Activated T-helper 2 cell treated with anti-CD3 and anti-CD28 coated beads, Interferon-gamma antibody, Interleukin-2, Interleukin-4, amounts not matched to agents 10 μg/mL and 5 μg/mL and 100 μg/mL, durations not matched to agents 14 hours and 24 hours and 36 hours (primary cell): ENCODE data around the gene NEIL1. TPM values are rescaled to one million over a fixed set of nuclear protein-coding genes. Genes with fewer than 3 reads are reported as not detected.
"Not testable (repeated sequence)": the region's sequence is repeated elsewhere in the genome, so short reads cannot be mapped to it uniquely, and the experiment has no call there.

Experiments
- DNase-seq: peaks from one replicate; pipeline ENCODE4 v3.0.0; 2021; ENCODE audit warnings: low spot score
- H3K27ac Mint-ChIP-seq: one replicate; pipeline ENCODE4 v1.8.0; 2021; ENCODE audit warnings: mixed read lengths
- H3K27me3 Mint-ChIP-seq: one replicate; pipeline ENCODE4 v1.8.0; 2021; ENCODE audit warnings: low read depth, mixed read lengths
- H3K36me3 Mint-ChIP-seq: one replicate; pipeline ENCODE4 v1.8.0; 2021; ENCODE audit warnings: low read depth, mixed read lengths
- H3K4me1 Mint-ChIP-seq: one replicate; pipeline ENCODE4 v1.8.0; 2021; ENCODE audit warnings: low read depth, mixed read lengths
- H3K4me3 Mint-ChIP-seq: one replicate; pipeline ENCODE4 v1.8.0; 2021; ENCODE audit warnings: low read depth, mild to moderate bottlenecking, moderate library complexity, mixed read lengths
- H3K9me3 Mint-ChIP-seq: one replicate; pipeline ENCODE4 v1.8.0; 2021; ENCODE audit warnings: mixed read lengths
- intact Hi-C: fragments of 100-400 bp; cut with micrococcal nuclease; formaldehyde crosslinking; loops from one replicate; pipeline ENCODE4 v1.15.1; 2023
- total RNA-seq: library from RNA; stranded (reverse); gene quantifications from 2 replicates; pipeline ENCODE4 v1.2.3, GENCODE V29; 2022

The NEIL1 gene
- total RNA-seq, 1 donor from 2014 or later, result 1.5 TPM

DNA sequence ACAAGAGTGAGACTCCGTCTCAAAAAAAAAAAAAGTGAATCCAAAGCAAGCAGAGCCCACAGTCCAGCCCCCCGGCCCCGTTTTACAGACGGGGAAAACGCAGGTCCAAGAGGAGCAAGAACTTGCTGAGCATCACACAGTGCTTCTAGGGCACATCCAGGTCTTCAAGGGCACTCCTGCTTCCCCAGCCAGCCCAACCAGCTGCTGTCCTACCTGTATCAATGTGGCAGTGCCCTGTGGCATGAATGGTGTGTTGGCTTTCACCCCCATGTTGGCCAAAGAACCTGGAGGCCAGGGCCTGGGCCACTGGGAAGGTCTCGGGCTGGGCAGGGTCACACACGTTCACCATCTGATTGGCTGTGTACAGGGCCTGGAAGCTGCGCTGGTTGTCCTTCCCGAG lies 16.9 kb downstream of the NEIL1 start:
- H3K4me1 Mint-ChIP-seq, result peaks cover 4% of the 10 kb centered on the region
- no peak overlapping the region for H3K27ac Mint-ChIP-seq
- peaks cover 47% of the 10 kb centered on the region for H3K36me3 Mint-ChIP-seq
- H3K4me3 Mint-ChIP-seq, result no peak overlapping the region
- H3K27me3 Mint-ChIP-seq, result no peaks in the 10 kb centered on the region
- H3K9me3 Mint-ChIP-seq, result no peaks in the 10 kb centered on the region
- intact Hi-C loops, result no loop called here
- DNase-seq, result no peak

DNA sequence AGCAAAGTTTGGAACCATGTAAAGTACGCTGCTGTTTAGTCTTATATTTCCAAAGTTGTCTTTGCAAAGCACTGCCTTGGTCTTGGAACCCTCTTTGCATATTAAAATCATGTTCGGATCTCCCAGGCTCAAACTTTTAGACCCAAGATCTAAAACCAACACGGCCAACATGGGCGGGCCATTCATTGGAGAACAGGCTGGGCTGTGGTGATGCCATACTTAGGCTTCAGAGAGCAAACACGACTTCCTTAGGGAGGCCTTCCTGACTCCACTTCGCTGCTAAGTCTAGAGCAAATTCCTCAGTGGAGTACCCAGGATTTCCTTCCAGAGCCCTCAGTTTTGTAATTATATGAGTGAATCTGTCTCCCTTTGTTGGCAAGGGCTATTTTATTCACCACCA lies 18.0 kb downstream of the NEIL1 start:
- Mint-ChIP-seq H3K27me3 (no peaks in the 10 kb centered on the region), H3K27ac (no peak overlapping the region), H3K4me3 (no peak overlapping the region), H3K9me3 (no peaks in the 10 kb centered on the region), H3K4me1 (peaks cover 15% of the 10 kb centered on the region), H3K36me3 (peaks cover 57% of the 10 kb centered on the region)
- intact Hi-C loops, result loop anchor here (5.0 kb wide), 1 partner anchor 262 kb away; the partner anchor contains the start of gene SNUPN
- no peak for DNase-seq

DNA sequence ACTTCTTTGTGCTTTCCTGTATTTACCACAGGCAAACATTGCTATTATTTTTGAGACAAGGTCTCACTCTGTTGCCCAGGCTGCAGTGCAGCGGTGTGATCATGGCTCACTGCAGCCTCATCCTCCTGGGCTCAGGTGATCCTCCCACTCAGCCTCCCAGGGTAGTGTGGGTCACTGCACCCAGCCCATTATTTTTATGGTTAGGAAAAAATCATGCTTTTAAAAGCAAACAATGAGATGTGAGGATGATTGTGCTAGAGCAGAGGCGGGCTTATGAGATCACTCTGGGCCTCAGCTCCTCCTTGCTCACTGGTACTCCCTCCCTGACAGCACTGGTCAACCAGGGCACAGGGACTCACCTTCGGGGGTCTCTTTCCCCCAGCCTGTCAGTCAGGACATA lies 19.3 kb downstream of the NEIL1 start:
- intact Hi-C loops, result loop anchor here (5.0 kb wide), 1 partner anchor 261 kb away; the partner anchor contains the start of gene SNUPN
- H3K27me3 Mint-ChIP-seq, result no peaks in the 10 kb centered on the region
- peaks cover 59% of the 10 kb centered on the region for H3K36me3 Mint-ChIP-seq
- peaks cover 16% of the 10 kb centered on the region for H3K4me1 Mint-ChIP-seq
- H3K9me3 Mint-ChIP-seq, result no peaks in the 10 kb centered on the region
- no peak for DNase-seq
- H3K4me3 Mint-ChIP-seq, result no peak overlapping the region
- no peak overlapping the region for H3K27ac Mint-ChIP-seq

DNA sequence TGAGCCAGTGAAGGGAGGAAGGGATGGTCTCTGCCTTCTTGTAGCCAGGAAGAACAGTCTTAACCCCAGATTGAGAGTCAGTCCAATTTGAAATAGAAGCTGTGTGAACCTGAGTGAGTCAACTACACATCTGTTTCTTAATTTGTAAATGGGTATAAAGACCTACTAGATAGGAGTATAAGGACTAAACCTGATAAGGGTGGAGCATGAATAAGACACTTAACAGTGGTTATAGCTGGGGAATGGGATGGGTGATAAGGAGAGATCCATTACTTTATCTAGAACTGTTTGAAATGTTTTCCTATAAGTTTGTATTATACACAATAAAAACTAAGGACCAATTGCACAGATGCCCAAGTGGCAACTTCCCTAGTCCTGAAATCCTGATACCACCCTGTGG lies 20.2 kb downstream of the NEIL1 start:
- intact Hi-C loops, result loop anchor here (5.0 kb wide), 1 partner anchor 260 kb away; the partner anchor contains the start of gene SNUPN
- no peak for DNase-seq
- Mint-ChIP-seq H3K27ac (no peak overlapping the region), H3K27me3 (no peaks in the 10 kb centered on the region), H3K4me3 (no peak overlapping the region), H3K4me1 (peaks cover 16% of the 10 kb centered on the region), H3K36me3 (peaks cover 64% of the 10 kb centered on the region), H3K9me3 (no peaks in the 10 kb centered on the region)

DNA sequence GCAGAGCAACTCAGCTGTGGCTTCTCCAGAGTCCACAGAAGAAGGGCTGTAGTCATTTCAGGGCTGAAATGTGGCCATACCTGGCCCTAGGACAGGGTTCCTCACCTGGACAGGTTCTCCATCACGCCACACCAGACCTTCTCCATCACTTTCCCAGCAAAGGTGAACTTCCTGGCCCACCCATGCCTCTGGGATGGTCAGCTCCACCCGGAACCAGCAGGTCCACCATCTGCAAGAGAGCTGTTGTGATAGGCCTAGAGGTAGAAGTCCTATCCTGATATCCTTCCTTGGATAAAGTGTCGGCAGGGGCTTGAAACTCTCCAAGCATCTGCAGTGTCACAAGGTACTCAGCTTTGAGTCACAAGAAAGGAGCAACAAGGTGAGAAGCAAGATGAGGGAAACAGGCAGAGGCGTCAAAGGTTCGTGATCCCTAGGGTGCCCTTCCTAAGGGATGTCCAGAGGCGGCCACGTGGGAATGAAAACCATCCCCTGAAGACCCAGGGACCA lies 20.6 kb downstream of the NEIL1 start:
- Mint-ChIP-seq H3K4me1 (peaks cover 16% of the 10 kb centered on the region), H3K4me3 (peak overlapping the region; percentile 89), H3K27me3 (no peaks in the 10 kb centered on the region), H3K27ac (peak overlapping the region; percentile 22), H3K36me3 (peaks cover 65% of the 10 kb centered on the region), H3K9me3 (no peaks in the 10 kb centered on the region)
- intact Hi-C loops, result loop anchor here (5.0 kb wide), 1 partner anchor 260 kb away; the partner anchor contains the start of gene SNUPN
- DNase-seq, result no peak

DNA sequence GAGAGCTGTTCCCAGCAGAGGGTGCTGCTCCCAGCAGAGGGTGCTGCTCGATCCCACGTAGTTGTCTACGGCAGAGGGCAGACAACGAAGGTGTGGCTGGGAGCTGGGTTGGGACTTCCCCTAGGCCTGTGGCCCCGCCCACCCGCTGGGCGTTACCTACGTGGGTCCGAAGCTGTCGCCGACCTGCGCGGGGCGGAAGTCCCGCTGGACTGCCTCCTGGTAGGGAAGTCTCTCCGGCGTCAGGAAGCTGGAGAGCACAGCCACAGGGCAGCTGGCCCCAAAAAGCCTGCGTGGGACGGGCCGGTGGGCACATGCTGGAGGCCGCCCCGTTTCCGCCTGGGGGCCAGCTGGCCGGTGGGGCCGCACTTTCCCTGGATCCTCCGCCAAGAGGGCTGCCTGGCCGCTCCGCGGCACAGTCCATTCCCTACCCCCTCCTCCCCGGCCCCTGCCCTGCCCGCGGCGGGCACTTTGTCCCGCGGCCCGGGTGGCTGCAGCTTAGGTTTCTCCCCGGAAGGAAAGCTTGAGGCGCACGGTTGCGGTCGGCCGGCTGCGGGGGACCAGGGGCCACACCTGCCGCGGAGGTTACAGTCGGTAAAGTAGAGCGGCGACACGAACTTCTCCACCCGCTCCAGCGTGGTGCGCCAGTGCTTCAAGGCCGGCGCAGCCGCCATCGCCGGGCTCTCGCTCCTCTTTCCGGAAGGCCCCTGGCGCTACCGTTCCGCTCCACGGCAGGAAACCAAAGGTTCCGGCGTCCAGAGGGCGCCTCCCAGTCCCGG lies 21.3 kb downstream of the NEIL1 start, which contains the start of gene MAN2C1:
MAN2C1 (minus strand) TSS at position 695 of the 776 bp plus-strand sequence; CDS start at position 671, 24 bp downstream.
- Mint-ChIP-seq H3K27me3 (no peaks in the 10 kb centered on the region), H3K27ac (peak within 1 kb of the TSS; percentile 93), H3K9me3 (no peaks in the 10 kb centered on the region), H3K4me3 (peak within 1 kb of the TSS; percentile 89), H3K4me1 (peaks cover 16% of the 10 kb centered on the region), H3K36me3 (peaks cover 68% of the 10 kb centered on the region)
- DNase-seq, result peak; percentile 92
- intact Hi-C loops, result loop anchor here (1.0 to 5.0 kb wide), 4 partner anchors 86 to 315 kb away; partner anchors contain the start of genes IMP3 and SNUPN

DNA sequence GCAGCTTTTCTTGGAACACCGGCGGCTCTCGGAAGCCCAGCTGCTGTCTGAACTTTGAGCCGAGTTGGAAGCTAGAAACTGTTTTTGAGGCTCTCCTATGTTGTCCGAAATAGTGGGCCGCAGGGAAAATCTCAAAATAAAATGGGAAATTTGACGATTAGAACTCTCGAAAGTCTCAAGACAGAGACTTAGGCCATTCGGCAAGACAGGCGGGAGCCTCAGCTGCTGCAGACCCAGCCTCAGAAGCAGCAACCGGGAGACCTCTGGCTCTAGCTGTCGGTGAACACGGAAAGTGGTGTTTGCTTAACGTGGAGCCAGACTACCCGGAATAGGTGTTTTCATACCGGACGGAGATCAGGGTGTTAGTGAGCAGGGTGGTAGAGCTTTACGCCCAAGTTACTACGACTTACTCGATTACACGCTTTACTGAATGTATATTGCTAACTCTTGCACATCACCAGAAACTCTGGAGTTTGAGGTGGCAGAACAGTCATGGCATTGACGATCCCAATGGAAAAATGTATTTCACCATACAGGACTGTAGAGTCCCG lies 21.9 kb downstream of the NEIL1 start:
- H3K27me3 Mint-ChIP-seq, result no peaks in the 10 kb centered on the region
- peaks cover 67% of the 10 kb centered on the region for H3K36me3 Mint-ChIP-seq
- H3K4me3 Mint-ChIP-seq, result peak overlapping the region; percentile 89
- H3K4me1 Mint-ChIP-seq, result peaks cover 16% of the 10 kb centered on the region
- intact Hi-C loops, result loop anchor here (1.0 to 5.0 kb wide), 4 partner anchors 86 to 314 kb away; partner anchors contain the start of genes IMP3 and SNUPN
- H3K27ac Mint-ChIP-seq, result peak overlapping the region; percentile 93
- DNase-seq, result no peak
- H3K9me3 Mint-ChIP-seq, result no peaks in the 10 kb centered on the region

DNA sequence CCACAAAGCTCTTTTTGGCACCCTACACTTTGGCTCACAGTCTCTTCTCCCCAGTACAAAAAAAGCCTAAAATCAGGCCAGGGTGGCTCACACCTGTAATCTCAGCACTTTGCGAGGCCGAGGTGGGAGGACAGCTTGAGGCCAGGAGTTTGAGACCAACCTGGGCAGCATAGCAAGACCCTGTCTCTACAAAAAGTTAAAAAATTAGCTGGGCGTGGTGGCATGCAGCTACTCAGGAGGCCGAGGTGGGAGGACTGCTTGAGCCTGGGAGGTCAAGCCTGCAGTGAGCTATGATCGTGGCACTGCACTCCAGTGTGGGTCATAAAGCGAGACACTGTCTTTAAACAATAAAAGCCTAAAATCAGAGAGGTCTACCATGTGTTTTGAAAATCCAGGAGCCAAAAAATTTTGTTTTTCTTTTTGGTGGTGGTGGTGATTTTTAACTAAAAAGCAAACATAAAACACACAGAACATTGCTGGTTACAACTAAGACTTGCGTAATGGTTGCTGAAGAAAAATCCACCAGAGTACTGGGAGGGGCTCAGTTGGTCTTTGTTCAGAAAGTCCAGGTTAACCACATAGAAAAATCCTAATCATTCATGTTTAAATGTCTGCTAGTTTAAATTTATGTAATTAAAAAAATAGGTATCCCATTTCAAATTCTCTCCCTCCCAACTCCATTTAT lies 23.2 kb downstream of the NEIL1 start:
- intact Hi-C loops, result loop anchor here (2.0 to 5.0 kb wide), 2 partner anchors 257 to 313 kb away; partner anchors contain the start of gene SNUPN
- Mint-ChIP-seq H3K27ac (peak overlapping the region; percentile 48), H3K9me3 (no peaks in the 10 kb centered on the region), H3K27me3 (no peaks in the 10 kb centered on the region), H3K36me3 (peaks cover 69% of the 10 kb centered on the region), H3K4me3 (peak overlapping the region; percentile 89), H3K4me1 (peaks cover 16% of the 10 kb centered on the region)
- no peak for DNase-seq

DNA sequence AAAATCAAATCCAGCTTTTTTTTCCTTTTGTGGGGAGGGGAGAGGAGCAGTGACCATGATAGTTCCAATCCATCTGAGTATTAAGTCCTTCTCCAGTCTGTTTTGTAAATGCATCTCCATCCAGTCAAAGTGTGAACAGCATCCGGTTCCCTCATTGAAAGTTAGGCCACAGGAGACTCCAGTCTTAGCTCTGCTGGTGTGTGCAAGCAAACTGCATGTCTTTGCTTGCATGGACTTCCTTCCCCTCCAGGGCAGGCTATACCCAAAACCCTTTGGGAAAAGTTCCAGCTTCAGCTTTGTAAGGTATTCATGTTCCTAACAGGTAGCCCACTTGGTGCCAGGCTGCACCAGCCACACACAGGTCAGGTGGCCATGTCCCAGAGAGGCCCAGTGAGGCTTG lies 24.6 kb downstream of the NEIL1 start:
- H3K27ac Mint-ChIP-seq, result no peak overlapping the region
- DNase-seq, result no peak
- no peaks in the 10 kb centered on the region for H3K27me3 Mint-ChIP-seq
- H3K9me3 Mint-ChIP-seq, result no peaks in the 10 kb centered on the region
- peaks cover 73% of the 10 kb centered on the region for H3K36me3 Mint-ChIP-seq
- H3K4me1 Mint-ChIP-seq, result peaks cover 16% of the 10 kb centered on the region
- H3K4me3 Mint-ChIP-seq, result no peak overlapping the region
- intact Hi-C loops, result no loop called here

DNA sequence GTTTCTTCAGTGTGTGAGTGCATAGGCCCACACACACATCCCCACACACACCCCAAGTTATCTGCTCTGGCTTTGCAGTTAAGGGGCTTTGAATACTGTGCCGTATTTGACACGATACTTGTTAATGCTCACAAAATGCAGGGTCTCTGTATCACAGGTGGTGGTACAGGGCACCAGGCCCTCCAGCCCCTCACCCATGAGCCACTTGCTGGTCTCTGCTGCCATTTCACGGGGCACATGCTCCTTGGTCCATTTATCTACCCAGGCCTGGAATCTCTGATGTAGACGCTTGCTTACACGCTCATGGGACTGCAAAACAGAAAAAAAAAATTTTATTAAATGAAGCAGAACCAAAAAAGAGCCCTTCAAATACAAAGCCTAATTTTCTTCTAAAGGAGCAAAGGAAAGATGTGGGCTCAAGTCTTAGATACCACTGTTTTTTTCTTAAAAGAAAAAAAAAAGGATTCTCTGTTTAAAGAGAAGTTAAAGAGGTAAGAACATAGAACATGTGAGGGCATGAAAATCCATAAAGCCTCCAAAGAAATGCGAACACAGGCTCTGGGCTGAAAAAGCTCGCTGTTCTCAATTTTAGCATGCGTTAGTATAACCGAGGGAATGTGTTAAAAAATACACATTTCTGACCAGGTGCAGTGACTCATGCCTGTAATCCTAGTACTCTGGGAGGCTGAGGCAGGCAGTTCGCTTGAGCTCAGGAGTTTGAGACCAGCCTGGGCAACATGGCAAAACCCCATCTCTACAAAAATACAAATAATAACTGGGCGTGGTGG lies 25.3 kb downstream of the NEIL1 start:
- H3K9me3 Mint-ChIP-seq, result no peaks in the 10 kb centered on the region
- H3K27me3 Mint-ChIP-seq, result no peaks in the 10 kb centered on the region
- no peak for DNase-seq
- H3K4me1 Mint-ChIP-seq, result peaks cover 14% of the 10 kb centered on the region
- H3K27ac Mint-ChIP-seq, result no peak overlapping the region
- H3K4me3 Mint-ChIP-seq, result no peak overlapping the region
- peaks cover 73% of the 10 kb centered on the region for H3K36me3 Mint-ChIP-seq
- intact Hi-C loops, result no loop called here

DNA sequence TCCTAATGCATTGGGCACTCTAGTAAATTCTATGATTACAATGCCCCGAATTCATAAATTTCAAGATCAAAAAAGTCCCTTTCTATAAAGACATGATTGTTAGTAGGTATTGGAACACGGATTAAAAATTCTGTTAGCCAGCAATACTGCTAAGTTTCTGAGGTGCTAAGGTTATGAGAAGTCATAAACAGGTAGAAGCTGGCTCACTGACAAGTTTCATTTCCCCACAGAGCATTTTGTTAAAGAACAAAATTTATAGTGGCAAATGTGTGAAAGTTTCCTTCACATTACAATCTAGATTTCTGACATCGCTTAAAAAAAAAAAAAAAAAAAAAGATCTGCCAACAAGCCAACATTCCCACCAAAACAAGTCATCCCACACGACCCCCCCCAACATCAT lies 33.9 kb downstream of the NEIL1 start:
- no peak overlapping the region for H3K27ac Mint-ChIP-seq
- H3K4me1 Mint-ChIP-seq, result peaks cover 3% of the 10 kb centered on the region
- no peak overlapping the region for H3K4me3 Mint-ChIP-seq
- H3K9me3 Mint-ChIP-seq, result no peaks in the 10 kb centered on the region
- H3K36me3 Mint-ChIP-seq, result peaks cover 70% of the 10 kb centered on the region
- intact Hi-C loops, result no loop called here
- no peak for DNase-seq
- H3K27me3 Mint-ChIP-seq, result no peaks in the 10 kb centered on the region

DNA sequence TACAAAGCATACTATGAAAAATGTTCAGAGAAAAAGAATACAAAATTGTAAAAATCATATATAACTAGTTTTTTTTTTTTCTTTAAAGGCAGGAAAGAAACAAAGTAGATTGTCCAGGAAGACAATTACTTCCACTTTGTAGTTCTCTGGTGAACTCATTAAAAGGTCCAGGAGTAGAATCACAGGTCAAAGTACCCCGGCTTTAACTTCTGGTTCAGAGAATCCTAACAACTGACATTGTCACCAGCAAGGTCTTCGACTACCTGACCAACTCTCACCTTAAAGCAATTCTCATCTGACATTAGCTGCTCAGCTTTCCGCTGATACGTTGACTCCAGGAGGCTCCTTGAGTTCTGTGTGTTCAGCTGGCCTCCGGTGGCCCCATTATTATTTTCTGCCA lies 37.1 kb downstream of the NEIL1 start:
- H3K4me3 Mint-ChIP-seq, DNase-seq, intact Hi-C loops, H3K27me3 Mint-ChIP-seq, H3K9me3 Mint-ChIP-seq, H3K4me1 Mint-ChIP-seq, H3K27ac Mint-ChIP-seq: not testable (repeated sequence)
- peaks cover 74% of the 10 kb centered on the region for H3K36me3 Mint-ChIP-seq
